NCI-H187 (cell line): ENCODE measurements around the gene DKKL1.
A peak's percentile ranks its signal among the peaks of the same experiment; 100 is the strongest.

Experiments used
- DNase-seq, 2 experiments: peaks; one replicate each; lab custom pipeline; 2025; lab: John Stamatoyannopoulos, UW

DKKL1 gene

DNA sequence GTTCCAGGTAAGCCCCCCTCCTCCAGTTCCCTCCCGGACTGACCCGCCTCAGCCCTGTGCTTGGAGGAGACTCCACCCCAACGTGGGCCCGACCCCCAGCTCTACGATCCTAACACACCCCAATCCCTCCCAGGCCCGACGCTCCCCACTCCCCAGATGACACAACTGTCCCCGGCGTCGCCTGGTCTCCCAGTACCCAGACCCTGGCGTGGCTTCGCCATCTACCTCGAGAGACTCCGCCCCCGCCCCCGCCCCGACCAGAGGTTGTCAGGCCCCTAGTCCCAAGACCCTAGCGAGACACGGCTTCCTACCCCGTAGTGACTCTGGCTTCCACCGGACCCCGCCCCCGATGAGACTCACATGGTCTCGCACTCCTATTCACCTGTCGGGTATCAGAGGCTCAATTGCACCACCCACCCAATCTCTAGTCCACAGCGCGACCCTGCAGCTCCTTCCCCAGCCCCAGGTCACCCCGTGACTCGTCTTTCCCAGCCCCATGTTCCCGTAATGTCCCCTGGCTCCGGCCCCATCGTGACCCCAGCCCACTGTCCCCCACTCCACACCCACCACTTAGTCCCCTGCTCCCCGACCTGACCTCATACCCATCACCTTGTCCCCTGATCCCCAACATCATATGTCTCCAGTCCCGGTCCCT lies 25.5 kb upstream of the DKKL1 start:
- DNase-seq = no peak

DNA sequence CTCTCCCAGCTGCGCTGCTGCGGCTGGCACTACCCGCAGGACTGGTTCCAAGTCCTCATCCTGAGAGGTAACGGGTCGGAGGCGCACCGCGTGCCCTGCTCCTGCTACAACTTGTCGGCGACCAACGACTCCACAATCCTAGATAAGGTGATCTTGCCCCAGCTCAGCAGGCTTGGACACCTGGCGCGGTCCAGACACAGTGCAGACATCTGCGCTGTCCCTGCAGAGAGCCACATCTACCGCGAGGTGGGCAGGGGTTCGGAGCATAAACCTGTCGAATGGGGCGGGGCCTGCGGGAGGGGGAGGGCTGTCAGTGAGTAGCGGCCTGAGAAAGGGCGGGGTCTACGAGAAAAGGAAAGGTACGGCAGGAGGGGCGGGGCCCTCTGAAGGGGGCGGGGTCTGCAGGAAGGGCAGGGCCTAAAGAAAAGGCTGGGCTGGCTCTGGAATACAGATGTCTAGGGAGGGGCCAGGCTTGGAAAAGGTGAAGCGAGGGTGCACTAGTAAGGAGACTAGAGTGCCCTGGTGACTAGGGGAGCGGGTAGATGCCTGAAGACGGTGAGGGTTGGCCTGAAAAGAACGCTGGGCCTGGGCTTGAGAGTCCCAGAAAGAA lies 24.9 kb upstream of the DKKL1 start:
- peak; percentile 78 for DNase-seq

DNA sequence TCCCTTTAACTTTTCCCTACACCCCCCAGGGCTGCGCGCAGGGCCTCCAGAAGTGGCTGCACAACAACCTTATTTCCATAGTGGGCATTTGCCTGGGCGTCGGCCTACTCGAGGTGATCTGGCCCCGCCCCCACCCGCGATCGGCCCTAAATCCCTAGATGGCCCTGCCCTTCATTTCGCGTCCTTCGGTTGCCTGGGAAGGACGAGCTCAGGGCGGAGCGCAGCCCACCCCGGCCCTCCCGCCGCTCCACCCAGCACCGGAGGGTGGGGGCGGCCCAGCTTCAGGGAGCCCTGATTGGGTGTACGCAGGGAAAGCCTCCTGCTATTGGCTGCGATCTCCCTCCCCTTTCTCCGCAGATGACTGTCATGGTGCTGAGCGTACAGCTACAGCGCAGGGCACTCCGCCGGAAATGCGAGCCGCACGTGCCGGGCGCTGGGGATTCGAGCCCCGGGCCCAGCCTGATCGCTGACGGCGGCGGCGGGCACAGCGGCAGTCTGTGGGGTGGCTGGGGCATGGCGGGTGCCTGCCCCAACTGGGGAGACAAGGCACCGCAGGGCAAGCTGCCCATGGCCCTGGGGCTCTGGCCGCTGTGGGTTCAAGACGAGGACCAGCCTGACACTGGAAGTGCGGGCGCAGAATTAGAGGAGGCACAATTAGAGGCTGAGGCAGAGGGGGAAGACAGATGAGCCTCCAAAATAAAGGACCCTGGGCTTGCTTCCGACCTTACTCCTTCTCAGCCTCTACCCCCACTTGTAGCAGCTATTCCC lies 24.2 kb upstream of the DKKL1 start:
- DNase-seq = peak; percentile 70 to 78

DNA sequence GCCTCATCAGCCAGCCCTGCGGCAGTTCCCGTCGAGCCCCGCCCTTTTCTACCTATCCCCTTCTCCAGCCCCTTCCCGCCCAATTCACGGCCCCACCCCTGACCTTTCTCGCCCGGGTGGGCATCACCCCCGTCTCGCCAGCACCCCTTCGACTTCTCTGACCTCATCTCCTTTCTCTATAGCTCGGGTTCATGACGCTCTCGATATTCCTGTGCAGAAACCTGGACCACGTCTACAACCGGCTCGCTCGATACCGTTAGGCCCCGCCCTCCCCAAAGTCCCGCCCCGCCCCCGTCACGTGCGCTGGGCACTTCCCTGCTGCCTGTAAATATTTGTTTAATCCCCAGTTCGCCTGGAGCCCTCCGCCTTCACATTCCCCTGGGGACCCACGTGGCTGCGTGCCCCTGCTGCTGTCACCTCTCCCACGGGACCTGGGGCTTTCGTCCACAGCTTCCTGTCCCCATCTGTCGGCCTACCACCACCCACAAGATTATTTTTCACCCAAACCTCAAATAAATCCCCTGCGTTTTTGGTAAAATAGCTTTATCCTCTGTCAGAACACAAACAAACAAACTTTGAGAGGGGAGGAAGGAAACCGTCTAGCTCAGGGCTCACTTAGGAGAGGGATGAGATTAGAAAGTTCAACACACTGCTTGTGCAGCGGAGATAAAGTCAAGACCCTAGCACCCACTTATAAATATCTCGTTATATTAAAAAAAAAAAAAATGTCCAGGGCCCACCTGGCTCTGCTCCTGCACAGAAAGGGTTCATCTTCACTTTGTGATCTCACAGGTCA lies 23.4 kb upstream of the DKKL1 start:
- DNase-seq = peak in 1 of 2 experiments; percentile 28

DNA sequence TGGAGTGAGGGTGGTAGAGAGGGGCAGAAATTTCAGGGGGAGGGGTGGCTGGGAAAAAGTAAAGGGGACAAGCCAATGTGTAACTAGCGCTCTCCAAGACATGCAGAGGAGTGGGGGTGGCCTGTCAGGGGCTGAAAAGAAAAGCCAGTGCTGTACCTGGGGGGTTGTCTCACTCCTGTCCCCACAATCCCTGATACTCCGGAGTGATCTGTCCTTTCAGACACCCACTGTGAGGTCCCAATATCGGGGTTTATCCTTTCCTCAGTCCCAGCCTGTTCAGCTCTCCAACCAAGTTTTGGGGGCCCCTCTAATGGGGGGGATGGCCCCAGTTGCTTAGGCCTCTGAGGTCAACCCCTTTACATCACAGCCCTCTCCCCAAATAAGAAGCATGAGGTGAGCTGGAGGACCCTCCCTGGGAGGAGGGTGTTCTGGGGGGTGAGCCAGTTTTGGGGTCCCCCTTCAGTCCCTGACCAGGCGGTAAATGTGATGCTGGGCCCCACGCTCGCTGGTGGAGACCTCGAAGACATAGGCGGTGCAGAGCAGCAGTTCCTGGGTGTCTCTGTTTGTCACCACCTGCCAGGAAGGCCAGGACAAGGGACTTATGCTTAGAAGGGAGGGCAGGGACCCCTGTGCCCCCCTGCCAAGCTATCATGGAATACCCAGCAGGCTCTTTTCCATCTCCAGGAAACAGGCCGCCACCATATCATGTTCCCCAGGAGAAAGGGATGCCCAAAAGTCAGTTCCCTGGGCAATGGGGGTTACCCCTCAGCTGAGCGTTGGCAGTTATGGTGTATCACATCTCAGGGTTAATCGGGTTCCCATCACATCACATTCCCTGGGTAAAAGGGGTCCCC lies 22.6 kb upstream of the DKKL1 start:
- DNase-seq = no peak

DNA sequence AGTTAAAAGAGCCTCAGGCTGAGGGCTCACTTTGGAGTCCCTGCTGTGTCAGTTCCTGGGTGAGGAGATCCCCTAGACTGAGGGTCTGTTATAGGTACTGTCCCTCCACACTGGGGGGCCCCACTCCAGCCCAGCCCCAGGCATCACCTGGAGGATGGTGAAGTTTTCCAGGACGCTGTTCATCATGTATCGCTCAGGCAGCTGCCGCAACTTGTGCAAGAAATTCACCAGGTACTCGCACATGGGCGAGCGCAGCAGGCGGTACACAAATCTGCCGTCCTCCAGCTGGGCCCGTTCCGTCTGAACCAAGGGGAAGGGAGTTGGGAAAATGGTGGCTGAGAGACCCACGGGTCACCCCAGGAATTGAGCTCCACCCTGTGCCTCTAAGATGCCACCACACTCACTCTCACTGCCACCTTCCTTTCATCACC lies 21.4 kb upstream of the DKKL1 start:
- DNase-seq = no peak

DNA sequence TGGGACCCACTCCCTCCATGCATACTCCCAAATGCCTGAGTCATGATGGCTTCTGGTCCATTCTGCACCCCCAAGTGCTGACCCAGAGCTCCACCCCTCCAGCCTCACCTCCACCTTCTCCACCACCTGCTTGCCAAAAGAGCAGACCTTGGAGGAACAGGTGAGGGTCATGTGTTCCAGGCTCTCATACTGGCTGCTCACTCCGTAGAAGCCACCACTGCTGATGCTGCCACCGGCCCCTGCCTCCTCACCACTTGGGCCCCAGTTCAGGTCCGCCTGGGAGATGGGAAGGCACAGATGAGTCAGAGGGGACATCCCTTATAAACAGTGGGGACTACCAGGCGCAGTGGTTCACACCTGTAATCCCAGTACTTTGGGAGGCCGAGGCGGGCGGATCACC lies 20.6 kb upstream of the DKKL1 start:
- no peak for DNase-seq

DNA sequence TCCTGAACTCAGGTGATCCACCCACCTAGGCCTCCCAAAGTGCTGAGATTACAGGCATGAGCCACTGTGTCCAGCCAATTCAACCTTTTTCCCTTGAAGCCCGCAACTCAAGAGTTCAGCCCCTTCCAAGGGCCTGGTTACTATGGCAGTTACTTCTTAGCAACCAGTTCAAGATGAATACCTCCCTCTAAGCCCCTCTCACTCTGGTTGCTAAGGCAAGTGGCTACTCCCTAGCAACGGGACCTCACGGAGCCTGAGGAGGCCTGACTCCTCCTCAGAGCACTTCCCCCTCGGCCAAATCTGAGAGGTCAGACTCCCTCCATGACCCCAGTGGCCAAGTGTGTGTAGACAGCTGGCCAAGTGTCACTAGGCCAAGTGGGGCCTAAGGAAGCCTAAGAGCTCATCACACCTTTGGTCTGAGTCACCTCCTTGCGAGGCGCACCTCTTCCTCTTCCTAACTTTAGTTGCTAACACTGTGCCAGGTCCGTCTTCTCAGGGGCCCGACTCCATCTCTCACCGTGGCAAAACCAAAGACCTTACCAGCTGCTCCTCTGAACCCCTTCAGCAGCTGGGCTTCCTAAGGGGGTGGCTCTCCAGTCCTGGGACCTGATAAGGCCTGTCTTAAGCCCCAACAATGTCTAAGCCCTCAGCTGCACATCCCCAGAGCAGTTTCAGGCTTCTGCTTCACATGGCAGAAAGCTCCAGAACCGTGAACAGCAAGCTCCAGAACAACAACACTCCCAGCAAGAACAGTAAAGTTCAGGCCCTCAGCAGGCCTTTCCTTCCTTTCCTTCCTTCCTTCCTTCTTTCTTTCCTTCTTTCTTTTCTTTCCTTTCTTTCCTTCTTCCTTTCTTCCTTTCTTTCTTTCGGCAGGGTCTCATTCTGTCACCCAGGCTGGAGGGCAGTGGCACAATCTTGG lies 18.9 kb upstream of the DKKL1 start:
- no peak for DNase-seq

DNA sequence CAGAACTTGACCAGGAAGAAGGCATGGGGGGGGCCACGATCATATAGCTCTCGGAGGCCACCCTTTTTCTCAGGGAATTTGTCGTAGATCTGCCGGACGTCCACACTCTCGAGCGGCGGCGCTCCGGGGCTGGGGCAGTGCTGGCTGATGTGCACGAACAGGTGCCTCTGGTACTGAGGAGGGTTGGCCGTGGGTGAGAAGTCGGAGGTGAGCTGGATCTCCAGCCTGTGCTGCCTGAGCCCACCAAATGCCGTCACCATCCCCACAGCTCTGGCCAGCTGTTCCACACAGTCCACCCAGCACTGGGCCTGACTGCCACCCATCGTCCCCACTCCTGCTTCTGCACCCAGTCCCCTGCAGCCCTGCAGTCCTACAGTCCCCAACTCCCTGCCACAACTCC lies 16.5 kb upstream of the DKKL1 start:
- no peak for DNase-seq

DNA sequence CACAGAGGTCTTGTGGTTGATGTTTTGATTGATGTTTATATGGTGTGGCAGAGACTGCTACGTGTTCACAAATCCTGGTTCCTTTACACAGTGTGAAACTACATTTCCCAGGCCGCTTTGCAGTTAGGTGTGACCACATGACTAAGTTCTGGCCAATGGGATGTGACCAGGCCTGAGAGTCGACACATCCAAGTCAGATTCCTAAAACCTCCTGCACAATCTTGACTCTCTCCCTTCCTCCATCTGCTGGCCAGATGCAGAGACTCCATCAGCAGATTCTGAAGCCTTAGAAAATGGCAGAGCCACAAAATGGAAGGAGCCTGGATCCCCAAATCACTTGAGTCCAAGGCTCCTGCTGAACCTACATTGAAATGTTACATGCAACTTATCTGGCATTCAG lies 15.8 kb upstream of the DKKL1 start:
- DNase-seq = no peak

DNA sequence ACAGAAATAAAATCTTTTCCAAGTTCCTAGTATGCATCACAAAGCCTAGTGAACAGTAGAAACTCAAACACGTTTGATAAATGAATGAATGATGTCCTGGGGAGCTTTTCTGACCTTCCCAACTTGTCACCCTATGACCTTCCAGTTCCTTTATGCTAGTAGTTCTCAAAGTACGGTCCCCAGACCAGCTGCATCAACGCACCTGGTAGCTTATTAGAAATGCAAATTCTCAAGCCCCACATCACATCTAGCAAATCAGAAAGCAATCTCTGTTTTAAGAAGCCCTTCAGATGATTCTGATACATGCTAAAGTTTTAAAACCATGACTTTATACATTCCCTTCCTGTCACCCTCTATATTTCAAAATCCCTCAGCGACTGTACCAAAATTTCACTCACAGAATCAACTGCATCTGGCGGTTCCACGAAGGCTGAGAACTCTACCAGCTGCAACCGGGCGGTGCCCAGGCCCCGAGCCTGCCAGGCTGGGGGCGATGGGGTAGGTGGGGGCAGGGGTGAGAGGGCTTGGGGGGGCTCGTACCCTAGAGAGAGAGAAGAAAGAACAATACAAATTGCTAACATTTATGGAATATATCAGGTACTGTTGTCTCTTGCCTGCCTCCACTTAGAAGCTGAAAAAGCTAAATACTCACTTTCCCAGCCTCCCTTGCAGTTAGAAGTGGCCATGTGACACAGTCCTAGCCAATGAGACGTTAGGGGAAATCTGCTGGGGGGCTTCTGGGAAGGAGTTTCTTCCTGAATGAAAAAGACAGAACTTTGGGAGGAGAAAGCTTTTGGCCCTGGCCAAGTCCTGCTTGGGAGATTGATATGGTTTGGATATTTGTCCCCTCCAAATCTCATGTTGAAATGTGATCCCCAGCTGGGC lies 15.1 kb upstream of the DKKL1 start:
- DNase-seq = no peak

DNA sequence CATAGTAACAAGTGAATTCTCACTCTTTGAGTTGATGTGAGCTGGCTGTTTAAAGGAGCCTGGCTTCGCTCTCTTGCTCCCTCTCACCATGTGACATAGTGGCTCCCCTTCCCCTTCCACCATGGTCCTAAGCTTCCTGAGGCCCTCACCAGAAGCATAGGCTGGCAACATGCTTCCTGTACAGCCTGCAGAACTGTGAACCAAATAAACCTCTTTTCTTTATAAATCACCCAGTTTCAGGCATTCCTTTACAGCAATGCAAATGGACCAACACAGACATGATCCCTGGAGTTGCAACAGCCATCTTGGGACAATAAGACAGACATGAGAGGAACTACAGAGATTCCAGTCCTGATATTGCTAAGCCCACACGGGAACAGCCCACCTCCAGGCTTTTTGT lies 14.1 kb upstream of the DKKL1 start:
- no peak for DNase-seq

DNA sequence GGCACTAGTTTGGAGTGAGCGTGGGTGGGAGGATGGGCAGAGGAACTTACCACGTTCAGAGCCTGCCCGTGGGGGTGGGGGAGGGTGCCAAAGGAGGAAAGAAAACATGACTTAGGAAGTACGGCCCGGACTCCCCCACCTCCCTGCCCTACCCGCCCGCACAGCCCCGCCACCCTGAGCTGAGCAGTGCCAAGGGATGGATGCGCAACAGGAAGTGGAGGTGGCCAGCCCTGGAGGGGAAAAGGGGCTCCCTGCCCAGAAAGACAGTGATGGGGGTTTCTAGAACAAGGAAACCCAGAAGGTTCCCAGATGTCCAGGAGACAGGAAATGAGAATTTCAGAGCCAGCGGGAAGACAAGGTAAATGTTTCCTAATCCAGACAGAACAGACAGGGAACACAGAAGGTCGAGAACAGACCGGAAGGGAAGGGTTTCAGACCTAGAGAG lies 7.7 kb upstream of the DKKL1 start:
- no peak for DNase-seq

DNA sequence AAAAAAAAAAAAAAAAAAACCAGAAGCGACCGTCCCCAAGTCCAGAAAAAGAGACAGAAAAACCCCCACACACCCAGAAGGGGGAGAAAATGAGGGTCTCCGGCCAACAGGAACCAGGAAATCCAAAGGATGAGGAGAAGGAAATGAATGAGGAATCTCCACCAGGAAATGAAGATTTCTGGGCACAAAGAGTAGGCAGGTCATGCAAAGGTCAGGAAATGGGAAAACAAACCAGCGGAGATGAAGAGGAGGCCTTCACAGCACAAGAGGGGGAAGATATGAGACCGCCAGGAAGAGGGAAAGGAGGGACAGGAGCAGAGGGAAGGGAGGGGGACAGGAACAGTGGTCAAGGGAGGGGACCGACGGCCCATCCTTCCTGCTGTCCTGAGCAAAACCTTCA lies 7.3 kb upstream of the DKKL1 start:
- no peak for DNase-seq

DNA sequence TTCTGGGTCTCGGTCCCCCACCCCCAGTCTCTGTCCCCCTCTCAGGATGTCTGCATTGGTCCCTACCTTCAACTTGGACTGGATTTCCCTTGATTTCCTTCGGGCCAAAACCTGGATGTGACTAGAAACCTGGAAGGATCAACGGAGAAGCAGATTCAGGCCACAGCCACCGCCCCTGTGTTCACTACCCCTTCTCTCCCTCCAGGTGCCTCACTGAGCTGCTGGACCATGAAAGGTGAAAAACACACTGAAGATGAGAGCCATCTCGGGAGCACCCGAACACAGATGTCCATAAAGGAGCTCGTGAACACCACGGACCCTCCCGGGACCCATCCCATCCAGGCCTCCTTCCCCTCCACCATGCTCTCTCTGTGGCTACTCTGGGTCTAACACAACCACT lies 6.5 kb upstream of the DKKL1 start:
- DNase-seq = no peak

DNA sequence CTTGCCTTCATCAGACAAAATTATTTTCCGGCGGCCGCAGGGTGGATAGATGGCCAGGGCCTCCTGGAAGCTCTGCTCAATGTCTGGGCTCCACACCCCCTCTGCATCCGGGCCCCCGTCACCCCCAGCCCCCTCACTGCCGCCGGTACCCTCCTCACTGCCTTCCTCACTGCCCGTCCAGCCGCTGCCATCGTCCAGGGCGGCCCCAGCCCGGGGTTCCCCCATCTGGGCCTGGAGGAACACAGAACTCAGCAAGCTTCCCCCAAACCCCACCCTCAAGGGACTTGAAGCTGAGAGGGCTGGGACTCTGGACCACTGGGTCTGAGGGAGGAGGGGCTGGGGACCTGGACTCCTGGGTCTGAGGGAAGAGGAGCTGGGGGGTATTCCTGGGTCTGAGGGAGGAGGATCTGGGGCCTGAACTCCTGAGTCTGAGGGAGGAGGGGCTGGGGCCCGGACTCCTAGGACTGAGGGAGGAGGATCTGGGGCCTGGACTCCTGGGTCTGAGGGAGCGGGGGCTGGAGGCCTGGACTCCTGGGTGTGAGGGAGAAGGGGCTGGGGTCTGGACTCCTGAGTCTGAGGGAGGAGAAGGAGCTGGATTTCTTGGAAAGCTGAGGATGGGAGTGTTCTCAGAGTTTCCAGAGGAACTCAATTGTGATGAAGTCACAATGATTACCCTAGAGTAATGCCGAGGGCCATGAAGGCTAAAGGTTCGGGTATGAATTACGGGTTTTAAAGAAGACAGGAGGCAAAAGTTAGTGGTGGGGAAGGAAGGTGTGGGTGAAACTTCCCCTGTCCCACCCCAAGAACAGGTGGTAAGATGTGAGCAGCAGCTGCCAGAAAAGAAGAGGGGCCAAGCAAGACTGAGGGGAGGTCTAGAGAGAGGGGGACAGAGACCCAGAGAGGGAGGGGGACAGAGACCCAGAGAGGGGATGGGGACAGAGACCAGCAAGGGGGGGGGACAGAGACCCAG lies 3.5 kb upstream of the DKKL1 start:
- no peak for DNase-seq

DNA sequence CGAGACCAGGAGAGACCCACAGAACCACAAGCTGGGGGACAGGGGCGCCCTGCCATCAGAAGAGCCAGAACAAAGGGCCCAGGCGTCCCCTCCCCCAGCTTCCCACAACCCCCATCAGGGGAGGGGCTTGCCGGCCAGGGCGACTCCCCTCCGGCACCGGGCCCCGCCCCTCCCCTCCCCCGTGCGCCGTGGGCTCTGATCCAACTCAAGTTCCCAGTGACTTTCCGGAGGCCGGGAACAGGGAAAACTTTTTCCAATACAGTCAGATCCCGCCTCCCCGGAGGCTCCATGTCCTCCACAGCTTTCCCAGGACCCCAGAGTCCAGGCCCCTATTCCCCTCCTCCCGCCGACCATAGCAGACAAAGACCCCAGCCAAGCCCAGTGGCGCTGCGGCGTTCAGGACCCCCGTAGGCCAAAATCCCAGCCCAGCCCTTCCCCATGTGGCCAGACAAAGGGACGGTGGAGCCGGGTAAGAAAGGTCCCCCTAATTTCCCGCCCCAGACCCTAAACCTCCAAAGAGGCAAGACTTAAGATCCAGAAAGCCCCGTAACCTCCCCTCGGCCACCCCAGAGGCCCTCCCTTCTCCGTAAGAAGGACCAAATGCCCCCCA lies 2.1 kb upstream of the DKKL1 start:
- DNase-seq = no peak
